ENCODE data around the gene PRDX2.

- TF ChIP-seq POLR2A (IDR thresholded peaks at IDR 0.05) (no peak), CTCF (IDR thresholded peaks at IDR 0.05) (no peak)
Measured at GRCh38 chr19:12800466-12800770, 1.2 kb downstream of the PRDX2 start.
